HCT116 (cell line): Measurements from ENCODE around the gene IL1RAPL1. TPM values are rescaled to one million over a fixed set of nuclear protein-coding genes. Genes with fewer than 3 reads are reported as not detected.

Experiments used
- ATAC-seq: fragments of 200-7000 bp; cut with Tn5 transposase; 2 replicates; pipeline ENCODE4 v1.9.1; 2020; ENCODE audit warnings: mild to moderate bottlenecking, moderate library complexity
- BruUV-seq: library from RNA; stranded (reverse); fragments of 400-500 nt; replicated peaks from 2 replicates; lab custom pipeline; 2021; lab: Mats Ljungman, UMichigan
- CTCF ChIA-PET: fragments of 300-600 bp; sonication (Branson Sonifier 250); formaldehyde crosslinking; loops from one replicate; lab custom pipeline; 2021; ENCODE audit warnings: antibody characterized with exemption; lab: Charles Lee
- POLR2A ChIA-PET: fragments of 300-600, 350-600 bp; sonication (Branson Sonifier 250); formaldehyde crosslinking; loops from one replicate; lab custom pipeline; 2021; ENCODE audit warnings: antibody characterized with exemption; lab: Charles Lee
- RAD21 ChIA-PET, 2 experiments: fragments of 300-600 bp; sonication (Branson Sonifier 250); formaldehyde crosslinking; loops; one replicate each; lab custom pipeline; 2023; ENCODE audit warnings: low total read pairs in 2 of 2; ENCODE audit not compliant: uncharacterized antibody in 2 of 2, unreplicated experiment in 2 of 2, low non-redundant PET in 1 of 2; lab: Charles Lee
- DNase-seq: peaks from one replicate; pipeline ENCODE4 v3.0.0-alpha.2; 2010; ENCODE audit warnings: low read depth, low spot score
- H2AFZ ChIP-seq: fragments of 200-600 bp; shearing (Covaris generic), sonication (generic); 2 replicates; pipeline ENCODE4 v1.6.1; 2017; ENCODE audit warnings: low read depth, mixed run types, mixed read lengths, antibody characterized with exemption, low read length; ENCODE audit not compliant: poor library complexity, severe bottlenecking
- H3K27ac ChIP-seq: 2 replicates; pipeline ENCODE4 v1.5.1; 2012; ENCODE audit warnings: low read depth, low read length
- H3K27me3 ChIP-seq: fragments of 200-600 bp; sonication (generic); 2 replicates; pipeline ENCODE4 v1.6.1; 2016; ENCODE audit warnings: mixed run types, low read length, mixed read lengths; ENCODE audit not compliant: insufficient read depth
- H3K36me3 ChIP-seq, 2 experiments: fragments of 200-500 bp in 1 of 2; fragments of 200-600 bp in 1 of 2; sonication (Bioruptor generic) in 1 of 2; sonication (generic) in 1 of 2; 2 replicates each; pipeline versions ENCODE4 v1.5.1 to v1.6.1; 2014 to 2016; ENCODE audit warnings: low read length in 2 of 2, inconsistent platforms in 1 of 2, mixed read lengths in 1 of 2, mixed run types in 1 of 2; ENCODE audit not compliant: insufficient read depth in 2 of 2, control insufficient read depth in 1 of 2
- H3K4me1 ChIP-seq, 2 experiments: fragments of 200-600 bp in 1 of 2; sonication (generic) in 1 of 2; 2 replicates each; pipeline versions ENCODE4 v1.5.1 to v1.6.1; 2012 to 2017; ENCODE audit warnings: low read length in 2 of 2, inconsistent platforms in 1 of 2, mild to moderate bottlenecking in 1 of 2, mixed read lengths in 1 of 2, mixed run types in 1 of 2, moderate library complexity in 1 of 2; ENCODE audit not compliant: insufficient read depth in 2 of 2, control insufficient read depth in 1 of 2
- H3K4me2 ChIP-seq: fragments of 200-600 bp; sonication (generic); 2 replicates; pipeline ENCODE4 v1.6.1; 2017; ENCODE audit warnings: mixed run types, low read length, mixed read lengths
- H3K4me3 ChIP-seq, 2 experiments: fragments of 200-600 bp in 1 of 2; sonication (generic) in 1 of 2; replicated peaks in 1 of 2; 2 replicates each; pipeline ENCODE4 v1.5.1; 2011 to 2016; ENCODE audit warnings: low read length in 2 of 2, control low read depth in 1 of 2, low read depth in 1 of 2, mild to moderate bottlenecking in 1 of 2, mixed read lengths in 1 of 2, mixed run types in 1 of 2
- H3K79me2 ChIP-seq: fragments of 200-600 bp; sonication (generic); 2 replicates; pipeline ENCODE4 v1.6.1; 2017; ENCODE audit warnings: mild to moderate bottlenecking, mixed run types, low read length, moderate library complexity, mixed read lengths; ENCODE audit not compliant: insufficient read depth
- H3K9ac ChIP-seq: fragments of 200-600 bp; sonication (generic); 2 replicates; pipeline ENCODE4 v1.6.1; 2016; ENCODE audit warnings: low read length, mixed read lengths
- H3K9me2 ChIP-seq: fragments of 200-600 bp; sonication (generic), shearing (Covaris generic); 2 replicates; pipeline ENCODE4 v1.6.1; 2017; ENCODE audit warnings: mixed run types, mild to moderate bottlenecking, moderate library complexity; ENCODE audit not compliant: insufficient read depth
- H3K9me3 ChIP-seq, 2 experiments: fragments of 200-500 bp in 1 of 2; fragments of 200-600 bp in 1 of 2; sonication (Bioruptor generic) in 1 of 2; sonication (generic) in 1 of 2; 2 replicates each; pipeline ENCODE4 v1.6.1; 2014 to 2017; ENCODE audit warnings: low read length in 2 of 2, mixed read lengths in 2 of 2, inconsistent platforms in 1 of 2, low read depth in 1 of 2, mild to moderate bottlenecking in 1 of 2, mixed run types in 1 of 2, moderate library complexity in 1 of 2; ENCODE audit not compliant: control insufficient read depth in 1 of 2, insufficient read depth in 1 of 2
- H4K20me1 ChIP-seq: fragments of 200-600 bp; sonication (generic), shearing (Covaris generic); 2 replicates; pipeline ENCODE4 v1.6.1; 2017; ENCODE audit warnings: mixed run types, mild to moderate bottlenecking, moderate library complexity; ENCODE audit not compliant: insufficient read depth
- ATF3 ChIP-seq: IDR thresholded peaks from 2 replicates; pipeline ENCODE4 v1.6.1; 2012
- CTCF ChIP-seq, 3 experiments: fragments of 200-600 bp in 1 of 3; sonication (generic) in 1 of 3; IDR thresholded peaks in 2 of 3; conservative IDR thresholded peaks in 1 of 3; 2 replicates each; pipeline ENCODE4 v1.5.1; 2012 to 2017; ENCODE audit warnings: low read depth in 2 of 3, low read length in 2 of 3, antibody characterized with exemption in 1 of 3, borderline replicate concordance in 1 of 3, control low read depth in 1 of 3, mild to moderate bottlenecking in 1 of 3, mixed read lengths in 1 of 3, mixed run types in 1 of 3, moderate library complexity in 1 of 3; ENCODE audit not compliant: insufficient read depth in 1 of 3
- EGR1 ChIP-seq: IDR thresholded peaks from 2 replicates; pipeline ENCODE4 v1.6.1; 2012; ENCODE audit warnings: low read depth
- ELF1 ChIP-seq: IDR thresholded peaks from 2 replicates; pipeline ENCODE4 v1.6.1; 2012; ENCODE audit warnings: low read depth, borderline replicate concordance
- EZH2 ChIP-seq: fragments of 200-600 bp; sonication (generic); IDR thresholded peaks from 2 replicates; pipeline ENCODE4 v1.6.1; 2017; ENCODE audit warnings: antibody characterized with exemption, mixed run types
- FOSL1 ChIP-seq: IDR thresholded peaks from 2 replicates; pipeline ENCODE4 v1.6.1; 2012; ENCODE audit warnings: low read depth
- JUND ChIP-seq: IDR thresholded peaks from 2 replicates; pipeline ENCODE4 v1.6.1; 2012
- MAX ChIP-seq: IDR thresholded peaks from 2 replicates; pipeline ENCODE4 v1.6.1; 2012
- POLR2A ChIP-seq: IDR thresholded peaks from 2 replicates; pipeline ENCODE4 v1.7.0; 2011; ENCODE audit warnings: borderline replicate concordance; ENCODE audit not compliant: insufficient read depth, insufficient read length; ENCODE audit errors: extremely low read depth
- RAD21 ChIP-seq: IDR thresholded peaks from 2 replicates; pipeline ENCODE4 v1.6.1; 2012; ENCODE audit warnings: low read depth, mild to moderate bottlenecking
- SIN3A ChIP-seq: IDR thresholded peaks from 2 replicates; pipeline ENCODE4 v1.6.1; 2012; ENCODE audit warnings: low read depth
- SP1 ChIP-seq: IDR thresholded peaks from 2 replicates; pipeline ENCODE4 v1.6.1; 2012; ENCODE audit warnings: low read depth
- SRF ChIP-seq: IDR thresholded peaks from 2 replicates; pipeline ENCODE4 v1.6.1; 2012; ENCODE audit warnings: low read depth
- TCF7L2 ChIP-seq: IDR thresholded peaks from 2 replicates; pipeline ENCODE4 v1.7.0; 2011; ENCODE audit warnings: borderline replicate concordance, inconsistent platforms; ENCODE audit not compliant: insufficient read depth, insufficient read length; ENCODE audit errors: extremely low read depth
- ZBTB33 ChIP-seq: IDR thresholded peaks from 2 replicates; pipeline ENCODE4 v1.6.1; 2011; ENCODE audit warnings: mild to moderate bottlenecking, low read length, moderate library complexity; ENCODE audit not compliant: insufficient replicate concordance; ENCODE audit errors: extremely low read depth
- ZFX ChIP-seq: fragments of 450-650 bp; IDR thresholded peaks from 2 replicates; pipeline ENCODE4 v1.6.1; 2017
- intact Hi-C: fragments of 100-400 bp; cut with micrococcal nuclease; formaldehyde crosslinking; loops from 2 replicates; pipeline ENCODE4 v1.10.0; 2022
- total RNA-seq: library from RNA; stranded (reverse); gene quantifications from one replicate; pipeline ENCODE4 v1.2.1, GENCODE V29; 2021; ENCODE audit not compliant: unreplicated experiment

Gene IL1RAPL1
- total RNA-seq, 1 experiment from 2014 or later = 2.8 TPM

- Histone ChIP-seq H3K9me2 (no peaks in the 10 kb centered on the region), H3K79me2 (no peaks in the 10 kb centered on the region), H4K20me1 (no peaks in the 10 kb centered on the region), H3K4me1 (no peaks in the 10 kb centered on the region), H3K4me2 (no peak overlapping the region), H3K9ac (no peak overlapping the region), H3K27me3 (no peaks in the 10 kb centered on the region), H2AFZ (no peak overlapping the region), H3K27ac (no peak overlapping the region), H3K36me3 (no peaks in the 10 kb centered on the region), H3K9me3 (no peaks in the 10 kb centered on the region), H3K4me3 (no peak overlapping the region)
- ATAC-seq (no peak), DNase-seq (no peak)
- no peak for TF ChIP-seq ATF3
- TF ChIP-seq SP1 = no peak
- TF ChIP-seq JUND = no peak
- TF ChIP-seq SIN3A = no peak
- TF ChIP-seq MAX = no peak
- TF ChIP-seq ZBTB33 = no peak
- TF ChIP-seq FOSL1 = no peak
- POLR2A ChIA-PET = no interaction called here
- intact Hi-C loops = no loop called here
- CTCF ChIA-PET = no interaction called here
- RAD21 ChIA-PET = no interaction called here
- BruUV-seq = no TSS peak
These were observed 650.7 kb downstream of the IL1RAPL1 start for GRCh38 chrX:29237972-29238371.

GRCh38 chrX:29241809-29242208 is 654.6 kb downstream of the IL1RAPL1 start:
- Histone ChIP-seq H4K20me1 (no peaks in the 10 kb centered on the region), H3K27me3 (no peaks in the 10 kb centered on the region), H2AFZ (no peak overlapping the region), H3K9me3 (no peaks in the 10 kb centered on the region), H3K79me2 (no peaks in the 10 kb centered on the region), H3K9me2 (no peaks in the 10 kb centered on the region), H3K36me3 (no peaks in the 10 kb centered on the region), H3K4me3 (no peak overlapping the region), H3K9ac (no peak overlapping the region), H3K4me2 (no peak overlapping the region), H3K27ac (no peak overlapping the region), H3K4me1 (no peaks in the 10 kb centered on the region)
- ATAC-seq = no peak
- ChIA-PET POLR2A (no interaction called here), RAD21 (no interaction called here), CTCF (no interaction called here)
- DNase-seq = no peak
- no TSS peak for BruUV-seq
- intact Hi-C loops = no loop called here
- TF ChIP-seq ZBTB33 (no peak), RAD21 (no peak), ELF1 (no peak), EGR1 (no peak), TCF7L2 (no peak), SP1 (no peak), EZH2 (no peak), SRF (no peak), SIN3A (no peak), POLR2A (no peak), CTCF (IDR thresholded peaks at IDR 0.05 in 2 of 3, conservative IDR thresholded peaks at IDR 0.05 in 1 of 3; ENCODE audit: borderline replicate concordance in 1 of 3, insufficient read depth in 1 of 3, low read depth in 2 of 3, low read length in 2 of 3) (no peak), ZFX (no peak)
